CD4-positive, CD25-positive, alpha-beta regulatory T cell (primary cell): ENCODE data around the gene LRRC25. TPM values are rescaled to one million over a fixed set of nuclear protein-coding genes. Genes with fewer than 3 reads are reported as not detected.
"Not testable (repeated sequence)": the region's sequence is repeated elsewhere in the genome, so short reads cannot be mapped to it uniquely, and the experiment has no call there.

Source experiments
- ATAC-seq, 2 donors: fragments of 150-1000 bp; cut with Tn5 transposase; one replicate each; pipeline ENCODE4 v1.10.0; 2021; ENCODE audit warnings: low read depth in 2 of 2, moderate number of reproducible peaks in 2 of 2, moderate library complexity in 1 of 2
- DNase-seq, 3 donors: peaks; one replicate each; pipeline versions ENCODE4 v3.0.0 to v3.0.0-alpha.2; 2012 to 2022; ENCODE audit warnings: mixed read lengths in 1 of 3
- H3K27ac ChIP-seq: one replicate; pipeline ENCODE4 v1.7.0; 2013; ENCODE audit warnings: mild to moderate bottlenecking, low read length; ENCODE audit not compliant: insufficient read depth, poor library complexity, severe bottlenecking
- H3K27me3 ChIP-seq: one replicate; pipeline ENCODE4 v1.7.0; 2013; ENCODE audit warnings: low read length; ENCODE audit not compliant: control insufficient read depth, insufficient read depth
- H3K36me3 ChIP-seq: one replicate; pipeline ENCODE4 v1.7.0; 2013; ENCODE audit warnings: mild to moderate bottlenecking, low read length, moderate library complexity; ENCODE audit not compliant: control insufficient read depth, insufficient read depth
- H3K4me1 ChIP-seq: 2 replicates; pipeline ENCODE4 v1.7.0; 2013; ENCODE audit warnings: mild to moderate bottlenecking, low read length; ENCODE audit not compliant: insufficient read depth, control insufficient read depth, poor library complexity, severe bottlenecking
- H3K4me3 ChIP-seq: one replicate; pipeline ENCODE4 v1.7.0; 2013; ENCODE audit warnings: low read depth, mild to moderate bottlenecking, low read length, moderate library complexity
- H3K9me3 ChIP-seq, 2 experiments: 1 replicate in 1 of 2; 2 replicates in 1 of 2; pipeline ENCODE4 v1.7.0; 2013; ENCODE audit warnings: low read length in 2 of 2, mild to moderate bottlenecking in 1 of 2, moderate library complexity in 1 of 2; ENCODE audit not compliant: control insufficient read depth in 2 of 2
- H3K27ac Mint-ChIP-seq, 3 donors: one replicate each; pipeline ENCODE4 v1.8.0; 2020 to 2022; ENCODE audit warnings: mild to moderate bottlenecking in 3 of 3, mixed read lengths in 3 of 3, moderate library complexity in 2 of 3
- H3K27me3 Mint-ChIP-seq: one replicate; pipeline ENCODE4 v1.8.0; 2022; ENCODE audit warnings: mild to moderate bottlenecking, mixed read lengths
- H3K36me3 Mint-ChIP-seq: one replicate; pipeline ENCODE4 v1.8.0; 2020; ENCODE audit warnings: mixed read lengths
- H3K4me1 Mint-ChIP-seq, 4 donors: one replicate each; pipeline ENCODE4 v1.8.0; 2020 to 2022; ENCODE audit warnings: mixed read lengths in 4 of 4, mild to moderate bottlenecking in 1 of 4
- H3K4me3 Mint-ChIP-seq, 4 donors: one replicate each; pipeline ENCODE4 v1.8.0; 2020 to 2022; ENCODE audit warnings: mild to moderate bottlenecking in 4 of 4, mixed read lengths in 4 of 4, moderate library complexity in 3 of 4
- H3K9me3 Mint-ChIP-seq, 7 donors: one replicate each; pipeline ENCODE4 v1.8.0; 2020 to 2022; ENCODE audit warnings: mixed read lengths in 7 of 7, mild to moderate bottlenecking in 3 of 7, moderate library complexity in 2 of 7
- polyA plus RNA-seq, 4 donors: library from polyadenylated mRNA; unstranded; fragments of 300-500 nt; fragmentation: Illumina TruSeq; gene quantifications; one replicate each; pipeline ENCODE4 v1.2.3, GENCODE V29; 2021
- total RNA-seq: library from RNA; stranded (reverse); gene quantifications from one replicate; pipeline ENCODE4 v1.2.3, GENCODE V29; 2022

Gene LRRC25
- total and polyA plus RNA-seq, 5 donors from 2014 or later, result 0.09 to 0.79 (median 0.25) TPM; not detected in 2

GRCh38 chr19:18361646-18362045, 35.8 kb downstream of the LRRC25 start:
- H3K27me3 ChIP-seq, result no peaks in the 10 kb centered on the region
- H3K27ac ChIP-seq, result no peak overlapping the region
- Mint-ChIP-seq H3K4me3 (no peak overlapping the region), H3K27me3 (no peaks in the 10 kb centered on the region), H3K27ac (no peak overlapping the region), H3K36me3 (peaks cover 44% of the 10 kb centered on the region), H3K4me1 (no peaks in the 10 kb centered on the region), H3K9me3 (no peaks in the 10 kb centered on the region)
- H3K4me1 ChIP-seq, result no peaks in the 10 kb centered on the region
- ATAC-seq (no peak), DNase-seq (no peak)
- H3K4me3 ChIP-seq, result no peak overlapping the region
- peaks cover 40% of the 10 kb centered on the region for H3K36me3 ChIP-seq
- no peaks in the 10 kb centered on the region for H3K9me3 ChIP-seq

GRCh38 chr19:18357041-18357440, 40.4 kb downstream of the LRRC25 start:
- Mint-ChIP-seq H3K36me3 (peaks cover 38% of the 10 kb centered on the region), H3K9me3 (peaks cover 0 to 1% (median 0%) of the 10 kb centered on the region in 7 donors), H3K27ac (no peak overlapping the region), H3K4me1 (peaks cover 0 to 1% (median 0%) of the 10 kb centered on the region in 4 donors), H3K4me3 (no peak overlapping the region), H3K27me3 (no peaks in the 10 kb centered on the region)
- Histone ChIP-seq H3K4me1 (no peaks in the 10 kb centered on the region), H3K4me3 (no peak overlapping the region), H3K9me3 (no peaks in the 10 kb centered on the region), H3K27ac (no peak overlapping the region), H3K27me3 (no peaks in the 10 kb centered on the region), H3K36me3 (peaks cover 26% of the 10 kb centered on the region)
- DNase-seq, result no peak
- no peak for ATAC-seq

- H3K4me3 ChIP-seq, H3K4me3 Mint-ChIP-seq, H3K27ac ChIP-seq, H3K4me1 ChIP-seq, H3K27me3 ChIP-seq, H3K9me3 Mint-ChIP-seq, ATAC-seq, H3K4me1 Mint-ChIP-seq, H3K27me3 Mint-ChIP-seq, H3K9me3 ChIP-seq, H3K27ac Mint-ChIP-seq, DNase-seq: not testable (repeated sequence)
- H3K36me3 ChIP-seq, result peaks cover 25% of the 10 kb centered on the region
- H3K36me3 Mint-ChIP-seq, result peaks cover 36% of the 10 kb centered on the region
Observed at GRCh38 chr19:18354743-18355142, 42.7 kb downstream of the LRRC25 start.

DNA sequence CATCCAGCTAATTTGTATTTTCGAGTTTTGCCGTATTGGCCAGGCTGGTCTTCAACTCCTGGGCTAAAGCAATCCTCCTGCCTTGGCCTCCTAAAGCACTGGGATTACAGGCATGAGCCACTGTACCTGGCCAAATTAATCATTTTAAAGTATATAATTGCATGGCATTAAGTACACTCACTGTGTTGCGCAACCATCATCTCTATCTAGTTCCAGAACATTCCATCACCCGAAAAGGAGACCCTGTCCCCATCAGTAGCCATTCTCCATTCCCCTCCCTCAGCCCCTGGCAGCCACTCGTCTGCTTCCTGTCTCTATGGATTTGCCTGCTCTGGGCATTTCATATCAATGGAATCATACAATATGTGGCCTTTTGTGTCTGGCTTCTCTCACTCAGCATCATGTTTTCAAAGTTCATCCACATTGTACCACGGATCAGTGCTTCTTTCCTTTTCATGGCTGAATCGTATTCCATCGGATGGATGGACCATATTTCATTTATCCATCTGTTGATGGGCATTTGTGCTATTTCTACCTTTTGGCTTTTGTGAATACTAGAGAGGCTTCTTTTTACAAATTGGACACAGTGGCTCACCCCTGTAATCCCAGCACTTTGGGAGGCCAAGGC, 43.9 kb downstream of the LRRC25 start:
- H3K4me1 ChIP-seq, result no peaks in the 10 kb centered on the region
- no peak overlapping the region for H3K27ac ChIP-seq
- H3K4me1 Mint-ChIP-seq, result peaks cover 0 to 3% (median 2%) of the 10 kb centered on the region in 4 donors
- no peaks in the 10 kb centered on the region for H3K27me3 Mint-ChIP-seq
- no peak overlapping the region for H3K4me3 ChIP-seq
- no peak overlapping the region for H3K4me3 Mint-ChIP-seq
- no peak for ATAC-seq
- DNase-seq, result no peak
- H3K9me3 ChIP-seq, result no peaks in the 10 kb centered on the region
- H3K27ac Mint-ChIP-seq, result peak overlapping the region in 1 of 3 donors; percentile 28
- no peaks in the 10 kb centered on the region for H3K27me3 ChIP-seq
- peaks cover 0 to 1% (median 0%) of the 10 kb centered on the region in 7 donors for H3K9me3 Mint-ChIP-seq
- peaks cover 20% of the 10 kb centered on the region for H3K36me3 ChIP-seq
- H3K36me3 Mint-ChIP-seq, result peaks cover 27% of the 10 kb centered on the region

GRCh38 chr19:18351544-18351943, 45.9 kb downstream of the LRRC25 start:
- no peak overlapping the region for H3K4me3 Mint-ChIP-seq
- H3K9me3 Mint-ChIP-seq, result peaks cover 0 to 1% (median 0%) of the 10 kb centered on the region in 7 donors
- Histone ChIP-seq H3K36me3 (peaks cover 9% of the 10 kb centered on the region), H3K4me3 (no peak overlapping the region), H3K4me1 (no peaks in the 10 kb centered on the region), H3K9me3 (no peaks in the 10 kb centered on the region), H3K27me3 (no peaks in the 10 kb centered on the region), H3K27ac (no peak overlapping the region)
- H3K36me3 Mint-ChIP-seq, result peaks cover 17% of the 10 kb centered on the region
- DNase-seq (no peak), ATAC-seq (no peak)
- H3K27ac Mint-ChIP-seq, result no peak overlapping the region
- H3K27me3 Mint-ChIP-seq, result no peaks in the 10 kb centered on the region
- H3K4me1 Mint-ChIP-seq, result peaks cover 0 to 10% (median 4%) of the 10 kb centered on the region in 4 donors

DNA sequence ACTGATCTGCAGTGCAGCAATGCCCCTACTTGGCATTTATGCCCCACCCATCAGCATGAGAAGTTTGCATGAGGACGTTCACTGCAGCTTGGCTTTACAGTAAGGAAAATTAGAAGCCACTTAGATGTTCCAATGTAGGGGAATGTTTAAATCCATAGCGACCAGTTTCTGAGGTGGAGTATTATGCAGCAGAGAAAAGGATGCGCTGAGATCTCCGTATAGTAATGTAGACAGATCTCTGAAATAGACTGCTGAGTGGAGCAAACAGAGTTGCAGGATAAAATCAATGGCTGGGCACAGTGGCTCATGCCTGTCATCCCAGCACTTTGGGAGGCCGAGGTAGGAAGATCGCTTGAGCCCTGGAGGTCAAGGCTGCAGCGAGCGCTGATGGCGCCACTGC, 46.9 kb downstream of the LRRC25 start:
- H3K27me3 Mint-ChIP-seq, result no peaks in the 10 kb centered on the region
- no peak for DNase-seq

DNA sequence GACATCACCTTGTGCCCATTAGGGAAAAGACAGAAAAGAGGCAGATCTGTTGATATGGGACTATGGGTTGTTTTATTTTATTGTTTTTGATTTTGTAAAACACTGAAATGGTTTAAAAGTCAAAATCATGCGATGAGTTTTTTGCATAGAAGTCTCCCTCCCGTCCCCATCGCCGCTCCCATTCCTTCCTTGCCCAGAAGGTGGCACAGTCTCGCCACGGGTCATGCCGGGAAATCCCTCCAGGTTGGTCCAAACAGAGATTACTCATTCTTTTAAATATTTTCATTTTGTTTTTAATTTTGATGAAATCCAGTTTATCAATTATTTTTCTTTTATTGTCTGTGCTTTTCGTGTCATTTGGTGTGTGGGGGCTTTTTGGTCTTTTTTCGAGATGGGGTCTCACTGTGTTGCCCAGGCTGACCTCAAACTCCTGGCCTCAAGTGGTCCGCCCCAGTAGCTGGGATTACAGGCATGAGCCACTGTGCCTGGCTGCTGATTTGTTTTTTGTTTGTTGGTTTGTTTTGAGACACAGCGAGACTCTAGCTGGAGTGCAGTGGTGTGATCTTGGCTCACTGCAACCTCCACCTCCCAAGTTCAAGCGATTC, 47.8 kb downstream of the LRRC25 start:
- Mint-ChIP-seq H3K36me3 (peaks cover 28% of the 10 kb centered on the region), H3K27ac (no peak overlapping the region), H3K4me1 (peaks cover 0 to 16% (median 7%) of the 10 kb centered on the region in 4 donors), H3K27me3 (no peaks in the 10 kb centered on the region), H3K4me3 (no peak overlapping the region), H3K9me3 (no peaks in the 10 kb centered on the region)
- peak in 1 of 3 donors; percentile 30 for DNase-seq
- no peaks in the 10 kb centered on the region for H3K36me3 ChIP-seq
- H3K27me3 ChIP-seq, result no peaks in the 10 kb centered on the region
- no peak overlapping the region for H3K4me3 ChIP-seq
- ATAC-seq, result no peak
- H3K9me3 ChIP-seq, result no peaks in the 10 kb centered on the region
- H3K4me1 ChIP-seq, result no peaks in the 10 kb centered on the region
- H3K27ac ChIP-seq, result no peak overlapping the region

More for the DNA sequence above, 46.9 kb downstream of the LRRC25 start:
- peaks cover 0 to under 1% (median 0%) of the 10 kb centered on the region in 7 donors for H3K9me3 Mint-ChIP-seq
- peaks cover under 1% of the 10 kb centered on the region for H3K36me3 ChIP-seq
- no peaks in the 10 kb centered on the region for H3K9me3 ChIP-seq
- H3K27ac ChIP-seq, result no peak overlapping the region
- no peaks in the 10 kb centered on the region for H3K4me1 ChIP-seq
- H3K27me3 ChIP-seq, result no peaks in the 10 kb centered on the region
- no peak for ATAC-seq
- no peak overlapping the region for H3K4me3 ChIP-seq
- peaks cover 22% of the 10 kb centered on the region for H3K36me3 Mint-ChIP-seq
- peaks cover 0 to 16% (median 7%) of the 10 kb centered on the region in 4 donors for H3K4me1 Mint-ChIP-seq
- no peak overlapping the region for H3K27ac Mint-ChIP-seq
- H3K4me3 Mint-ChIP-seq, result no peak overlapping the region
